Suprapubic skin (tissue), 4 donors: ENCODE results near the gene ENPP5. TPM values are rescaled to one million over a fixed set of nuclear protein-coding genes. Genes with fewer than 3 reads are reported as not detected.

Source experiments
- DNase-seq, 2 donors: peaks; one replicate each; pipeline ENCODE4 v3.0.0-alpha.2; 2019; ENCODE audit warnings: low spot score in 2 of 2
- H3K27ac ChIP-seq: fragments of 200-600 bp; sonication (generic); one replicate; pipeline ENCODE4 v1.5.1; 2019
- H3K27me3 ChIP-seq: fragments of 200-600 bp; sonication (generic); one replicate; pipeline ENCODE4 v1.5.1; 2019
- H3K36me3 ChIP-seq: fragments of 200-600 bp; sonication (generic); one replicate; pipeline ENCODE4 v1.5.1; 2019
- H3K4me1 ChIP-seq: fragments of 200-600 bp; sonication (generic); one replicate; pipeline ENCODE4 v1.5.1; 2019
- H3K4me3 ChIP-seq: fragments of 200-600 bp; sonication (generic); one replicate; pipeline ENCODE4 v1.5.1; 2019; ENCODE audit warnings: mild to moderate bottlenecking
- H3K9me3 ChIP-seq: fragments of 200-600 bp; sonication (generic); one replicate; pipeline ENCODE4 v1.5.1; 2019
- EP300 ChIP-seq: sonication (generic); formaldehyde crosslinking; IDR thresholded peaks from one replicate; pipeline ENCODE4 v1.6.1; 2017; ENCODE audit warnings: antibody characterized with exemption
- POLR2A ChIP-seq, 2 donors: fragments of 450-650 bp; IDR thresholded peaks; one replicate each; pipeline ENCODE4 v1.6.1; 2017; ENCODE audit warnings: antibody characterized with exemption in 2 of 2, mild to moderate bottlenecking in 2 of 2, moderate library complexity in 2 of 2
- POLR2AphosphoS5 ChIP-seq, 3 donors: sonication (generic); formaldehyde crosslinking; IDR thresholded peaks; one replicate each; pipeline ENCODE4 v1.6.1; 2017; ENCODE audit warnings: antibody characterized with exemption in 3 of 3
- WGBS: methylation state at CpG from one replicate; pipeline ENCODE4 v1.1.5; 2018; 5-methylcytosine and 5-hydroxymethylcytosine counted together
- total RNA-seq, 4 donors: library from RNA; depleted of rRNA; stranded (reverse); fragments of >200 nt; gene quantifications; one replicate each; pipeline ENCODE4 v1.1.0, GENCODE V29; 2016
- TF ChIP-seq, protein P1 (sequence below), 2 donors: fragments of 200-600 bp in 1 of 2; fragments of 450-650 bp in 1 of 2; sonication (generic) in 1 of 2; IDR thresholded peaks; one replicate each; pipeline ENCODE4 v1.5.1; 2016 to 2019; ENCODE audit warnings: antibody characterized with exemption in 2 of 2, mild to moderate bottlenecking in 1 of 2, moderate library complexity in 1 of 2

Gene ENPP5
- total RNA-seq, 4 donors from 2014 or later: 0.98 to 4.5 (median 3.1) TPM

GRCh38 chr6:46204880-46205650 lies 34.3 kb upstream of the ENPP5 start:
- Histone ChIP-seq H3K4me3 (no peak overlapping the region), H3K4me1 (no peaks in the 10 kb centered on the region), H3K27me3 (no peaks in the 10 kb centered on the region), H3K36me3 (no peaks in the 10 kb centered on the region), H3K27ac (no peak overlapping the region), H3K9me3 (no peaks in the 10 kb centered on the region)
- no peak for DNase-seq
- TF ChIP-seq, protein P1, sequence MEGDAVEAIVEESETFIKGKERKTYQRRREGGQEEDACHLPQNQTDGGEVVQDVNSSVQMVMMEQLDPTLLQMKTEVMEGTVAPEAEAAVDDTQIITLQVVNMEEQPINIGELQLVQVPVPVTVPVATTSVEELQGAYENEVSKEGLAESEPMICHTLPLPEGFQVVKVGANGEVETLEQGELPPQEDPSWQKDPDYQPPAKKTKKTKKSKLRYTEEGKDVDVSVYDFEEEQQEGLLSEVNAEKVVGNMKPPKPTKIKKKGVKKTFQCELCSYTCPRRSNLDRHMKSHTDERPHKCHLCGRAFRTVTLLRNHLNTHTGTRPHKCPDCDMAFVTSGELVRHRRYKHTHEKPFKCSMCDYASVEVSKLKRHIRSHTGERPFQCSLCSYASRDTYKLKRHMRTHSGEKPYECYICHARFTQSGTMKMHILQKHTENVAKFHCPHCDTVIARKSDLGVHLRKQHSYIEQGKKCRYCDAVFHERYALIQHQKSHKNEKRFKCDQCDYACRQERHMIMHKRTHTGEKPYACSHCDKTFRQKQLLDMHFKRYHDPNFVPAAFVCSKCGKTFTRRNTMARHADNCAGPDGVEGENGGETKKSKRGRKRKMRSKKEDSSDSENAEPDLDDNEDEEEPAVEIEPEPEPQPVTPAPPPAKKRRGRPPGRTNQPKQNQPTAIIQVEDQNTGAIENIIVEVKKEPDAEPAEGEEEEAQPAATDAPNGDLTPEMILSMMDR (IDR thresholded peaks at IDR 0.05): no peak
- no peak for TF ChIP-seq POLR2AphosphoS5 (IDR thresholded peaks at IDR 0.05)
- TF ChIP-seq EP300: no peak
- TF ChIP-seq POLR2A (IDR thresholded peaks at IDR 0.05): no peak
- WGBS: 97% methylated on average over 28 of the region's 29 CpGs

- H3K36me3 ChIP-seq: no peaks in the 10 kb centered on the region
- H3K27ac ChIP-seq: no peak overlapping the region
- no peaks in the 10 kb centered on the region for H3K9me3 ChIP-seq
- no peaks in the 10 kb centered on the region for H3K27me3 ChIP-seq
- H3K4me3 ChIP-seq: no peak overlapping the region
- 63% methylated on average over 2 of the region's 2 CpGs for WGBS
- DNase-seq: no peak
- no peaks in the 10 kb centered on the region for H3K4me1 ChIP-seq
- TF ChIP-seq POLR2AphosphoS5 (IDR thresholded peaks at IDR 0.05) (no peak), EP300 (no peak)
These were observed 32.8 kb upstream of the ENPP5 start for GRCh38 chr6:46203391-46204177.

DNA sequence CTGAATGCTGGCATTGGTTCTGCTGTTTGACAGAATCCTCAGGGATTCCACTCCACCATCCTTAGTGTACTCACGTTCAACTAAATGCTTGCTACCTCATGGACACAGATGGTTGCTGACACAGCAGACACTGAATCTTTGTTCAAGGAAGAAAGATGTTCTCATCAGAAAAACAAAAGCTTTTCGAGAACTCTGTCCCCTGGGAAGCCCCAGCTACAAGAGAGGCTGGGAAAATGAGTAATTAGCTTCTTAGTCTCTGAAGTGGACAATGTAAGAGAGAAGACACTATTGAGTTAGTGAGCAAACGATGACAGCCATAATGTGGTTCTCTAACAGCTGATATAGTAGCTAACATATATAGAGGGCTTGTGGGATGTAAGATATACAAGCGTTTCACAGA lies 30.9 kb upstream of the ENPP5 start:
- DNase-seq: no peak
- no peaks in the 10 kb centered on the region for H3K27me3 ChIP-seq
- no peak overlapping the region for H3K27ac ChIP-seq
- H3K4me3 ChIP-seq: no peak overlapping the region
- WGBS: 75% methylated on average over 4 of the region's 4 CpGs
- H3K36me3 ChIP-seq: no peaks in the 10 kb centered on the region
- TF ChIP-seq EP300 (no peak), POLR2AphosphoS5 (IDR thresholded peaks at IDR 0.05) (no peak), POLR2A (IDR thresholded peaks at IDR 0.05) (no peak)
- TF ChIP-seq, protein P1 (IDR thresholded peaks at IDR 0.05): no peak
- no peaks in the 10 kb centered on the region for H3K9me3 ChIP-seq
- H3K4me1 ChIP-seq: no peaks in the 10 kb centered on the region

- TF ChIP-seq POLR2A (IDR thresholded peaks at IDR 0.05) (no peak), POLR2AphosphoS5 (IDR thresholded peaks at IDR 0.05) (peak in 1 of 3 donors; percentile 38), EP300 (no peak)
- TF ChIP-seq, protein P1 (IDR thresholded peaks at IDR 0.05): no peak
- no peaks in the 10 kb centered on the region for H3K36me3 ChIP-seq
- no peaks in the 10 kb centered on the region for H3K27me3 ChIP-seq
- DNase-seq: no peak
- H3K4me1 ChIP-seq: no peaks in the 10 kb centered on the region
- 61% methylated on average over 5 of the region's 5 CpGs for WGBS
- H3K27ac ChIP-seq: no peak overlapping the region
- H3K4me3 ChIP-seq: no peak overlapping the region
- H3K9me3 ChIP-seq: no peaks in the 10 kb centered on the region
These were observed 28.6 kb upstream of the ENPP5 start for GRCh38 chr6:46199387-46199786.

- no peak overlapping the region for H3K27ac ChIP-seq
- H3K27me3 ChIP-seq: no peaks in the 10 kb centered on the region
- TF ChIP-seq EP300 (no peak), POLR2AphosphoS5 (IDR thresholded peaks at IDR 0.05) (no peak), POLR2A (IDR thresholded peaks at IDR 0.05) (no peak)
- TF ChIP-seq, protein P1 (IDR thresholded peaks at IDR 0.05): no peak
- H3K9me3 ChIP-seq: no peaks in the 10 kb centered on the region
- no peaks in the 10 kb centered on the region for H3K4me1 ChIP-seq
- no peak overlapping the region for H3K4me3 ChIP-seq
- WGBS: 73% methylated on average over 1 of the region's 1 CpG
- H3K36me3 ChIP-seq: no peaks in the 10 kb centered on the region
- DNase-seq: no peak
These were observed 21.2 kb upstream of the ENPP5 start for GRCh38 chr6:46191961-46192360.
